ENCODE measurements around the gene MCF2L2. TPM values are rescaled to one million over a fixed set of nuclear protein-coding genes. Genes with fewer than 3 reads are reported as not detected.
A peak's percentile ranks its signal among the peaks of the same experiment; 100 is the strongest.

MCF2L2 gene
- total RNA-seq, 1 donor from 2014 or later, result 18.1 TPM

DNA sequence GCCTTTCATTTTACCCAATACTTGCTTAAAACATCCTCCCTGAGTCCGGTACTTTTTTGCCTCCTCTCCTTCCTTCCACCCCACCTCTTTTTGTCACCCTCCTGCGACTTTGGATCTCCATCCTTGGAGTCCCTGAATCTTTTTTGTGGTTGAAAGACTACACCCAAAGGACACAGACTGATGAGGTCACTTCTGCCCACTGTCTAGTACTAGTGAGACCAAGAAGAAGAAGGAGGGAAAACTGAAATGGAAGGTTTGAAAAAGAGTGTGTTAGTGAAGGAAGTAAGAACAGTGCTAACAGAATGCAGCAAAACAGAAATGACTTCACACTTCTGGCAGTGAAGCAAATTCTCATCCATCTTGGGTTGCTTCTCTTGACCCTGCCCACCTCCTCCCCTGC, 168.8 kb downstream of the MCF2L2 start:
- DNase-seq, result no peak
- Mint-ChIP-seq H3K4me3 (ENCODE audit: unreplicated experiment) (no peak overlapping the region), H3K36me3 (ENCODE audit: unreplicated experiment) (peaks cover 6% of the 10 kb centered on the region), H3K4me1 (ENCODE audit: low read depth, unreplicated experiment) (no peaks in the 10 kb centered on the region), H3K27me3 (ENCODE audit: unreplicated experiment) (peaks cover 8% of the 10 kb centered on the region), H3K9me3 (ENCODE audit: unreplicated experiment) (peaks cover 4% of the 10 kb centered on the region), H3K27ac (ENCODE audit: unreplicated experiment) (no peak overlapping the region)
- TF ChIP-seq, protein P1, sequence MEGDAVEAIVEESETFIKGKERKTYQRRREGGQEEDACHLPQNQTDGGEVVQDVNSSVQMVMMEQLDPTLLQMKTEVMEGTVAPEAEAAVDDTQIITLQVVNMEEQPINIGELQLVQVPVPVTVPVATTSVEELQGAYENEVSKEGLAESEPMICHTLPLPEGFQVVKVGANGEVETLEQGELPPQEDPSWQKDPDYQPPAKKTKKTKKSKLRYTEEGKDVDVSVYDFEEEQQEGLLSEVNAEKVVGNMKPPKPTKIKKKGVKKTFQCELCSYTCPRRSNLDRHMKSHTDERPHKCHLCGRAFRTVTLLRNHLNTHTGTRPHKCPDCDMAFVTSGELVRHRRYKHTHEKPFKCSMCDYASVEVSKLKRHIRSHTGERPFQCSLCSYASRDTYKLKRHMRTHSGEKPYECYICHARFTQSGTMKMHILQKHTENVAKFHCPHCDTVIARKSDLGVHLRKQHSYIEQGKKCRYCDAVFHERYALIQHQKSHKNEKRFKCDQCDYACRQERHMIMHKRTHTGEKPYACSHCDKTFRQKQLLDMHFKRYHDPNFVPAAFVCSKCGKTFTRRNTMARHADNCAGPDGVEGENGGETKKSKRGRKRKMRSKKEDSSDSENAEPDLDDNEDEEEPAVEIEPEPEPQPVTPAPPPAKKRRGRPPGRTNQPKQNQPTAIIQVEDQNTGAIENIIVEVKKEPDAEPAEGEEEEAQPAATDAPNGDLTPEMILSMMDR (IDR thresholded peaks at IDR 0.05; ENCODE audit: partially characterized antibody, unreplicated experiment), result no peak

GRCh38 chr3:183259087-183259486, 169.3 kb downstream of the MCF2L2 start:
- Mint-ChIP-seq H3K4me1 (ENCODE audit: low read depth, unreplicated experiment) (no peaks in the 10 kb centered on the region), H3K36me3 (ENCODE audit: unreplicated experiment) (peaks cover 6% of the 10 kb centered on the region), H3K4me3 (ENCODE audit: unreplicated experiment) (no peak overlapping the region), H3K27ac (ENCODE audit: unreplicated experiment) (no peak overlapping the region), H3K9me3 (ENCODE audit: unreplicated experiment) (peaks cover 4% of the 10 kb centered on the region), H3K27me3 (ENCODE audit: unreplicated experiment) (peaks cover 8% of the 10 kb centered on the region)
- TF ChIP-seq, protein P1 (IDR thresholded peaks at IDR 0.05; ENCODE audit: partially characterized antibody, unreplicated experiment), result no peak
- no peak for DNase-seq

- Mint-ChIP-seq H3K27ac (ENCODE audit: unreplicated experiment) (no peak overlapping the region), H3K4me1 (ENCODE audit: low read depth, unreplicated experiment) (no peaks in the 10 kb centered on the region)
Measured at GRCh38 chr3:183255348-183255730, 173.1 kb downstream of the MCF2L2 start.

DNA sequence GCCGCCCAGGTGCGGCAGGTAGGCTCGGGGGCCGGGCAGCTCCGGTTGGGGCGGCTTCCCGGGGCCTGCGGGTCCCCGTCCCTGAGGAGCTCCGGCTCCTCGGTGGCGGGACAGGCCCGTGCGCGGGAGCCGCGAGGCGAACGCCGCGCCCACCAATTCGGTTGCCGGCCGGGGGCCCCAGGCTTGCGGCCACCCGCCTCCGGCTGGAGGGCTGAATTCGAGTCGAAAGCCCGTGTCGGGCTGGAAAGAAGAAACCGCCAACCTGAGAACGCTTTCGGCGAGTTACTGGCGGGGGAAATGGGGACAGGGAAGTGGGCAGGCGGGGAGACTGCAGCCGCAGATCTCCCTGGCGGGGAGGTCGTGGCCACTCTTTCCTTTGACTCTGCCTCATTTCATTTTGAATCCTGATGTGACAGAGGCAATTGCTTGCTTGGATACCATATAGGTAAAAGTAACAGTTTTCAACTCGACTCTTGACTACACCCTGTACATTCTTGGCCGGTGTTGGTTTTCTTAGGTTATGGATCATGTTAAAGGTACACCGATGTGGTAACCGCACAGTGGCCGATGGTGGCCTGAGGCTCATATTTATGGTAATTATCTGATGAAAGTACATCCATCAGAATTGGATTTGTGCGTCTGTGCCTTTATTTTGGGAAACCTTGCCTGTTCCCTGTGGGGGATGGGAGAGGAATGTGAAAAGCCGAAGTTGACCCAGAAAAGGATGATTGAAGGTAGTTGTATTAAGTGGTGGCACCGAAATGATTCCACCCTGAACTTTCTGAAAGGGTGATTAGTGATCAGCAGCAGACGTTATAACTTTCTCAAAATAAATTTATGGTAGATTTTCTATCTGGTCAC, 173.7 kb downstream of the MCF2L2 start:
- Mint-ChIP-seq H3K27me3 (ENCODE audit: unreplicated experiment) (peaks cover 12% of the 10 kb centered on the region), H3K27ac (ENCODE audit: unreplicated experiment) (peak overlapping the region; percentile 78), H3K4me3 (ENCODE audit: unreplicated experiment) (peak overlapping the region; percentile 81), H3K9me3 (ENCODE audit: unreplicated experiment) (peaks cover 4% of the 10 kb centered on the region), H3K36me3 (ENCODE audit: unreplicated experiment) (peaks cover 6% of the 10 kb centered on the region), H3K4me1 (ENCODE audit: low read depth, unreplicated experiment) (peaks cover under 1% of the 10 kb centered on the region)
- DNase-seq, result no peak
- TF ChIP-seq, protein P1 (IDR thresholded peaks at IDR 0.05; ENCODE audit: partially characterized antibody, unreplicated experiment), result no peak

More at GRCh38 chr3:183255348-183255730, 173.1 kb downstream of the MCF2L2 start:
- no peak for DNase-seq
- TF ChIP-seq, protein P1 (IDR thresholded peaks at IDR 0.05; ENCODE audit: partially characterized antibody, unreplicated experiment), result no peak
- H3K27me3 Mint-ChIP-seq (ENCODE audit: unreplicated experiment), result peaks cover 11% of the 10 kb centered on the region
- H3K4me3 Mint-ChIP-seq (ENCODE audit: unreplicated experiment), result peak overlapping the region; percentile 81
- H3K9me3 Mint-ChIP-seq (ENCODE audit: unreplicated experiment), result peaks cover 4% of the 10 kb centered on the region
- peaks cover 6% of the 10 kb centered on the region for H3K36me3 Mint-ChIP-seq (ENCODE audit: unreplicated experiment)
